Loucy (cell line): ENCODE data around the gene MMP28.

ENCODE experiments used
- EZH2phosphoT487 ChIP-seq: fragments of 200-600 bp; IDR thresholded peaks from 2 replicates; pipeline ENCODE4 v1.6.1; 2018; ENCODE audit warnings: antibody characterized with exemption, mild to moderate bottlenecking, moderate library complexity, borderline replicate concordance
- TF ChIP-seq, protein P1 (sequence below): fragments of 200-600 bp; sonication (generic); conservative IDR thresholded peaks from 2 replicates; pipeline ENCODE4 v1.5.1; 2014; ENCODE audit warnings: mild to moderate bottlenecking, antibody characterized with exemption, low read length

DNA sequence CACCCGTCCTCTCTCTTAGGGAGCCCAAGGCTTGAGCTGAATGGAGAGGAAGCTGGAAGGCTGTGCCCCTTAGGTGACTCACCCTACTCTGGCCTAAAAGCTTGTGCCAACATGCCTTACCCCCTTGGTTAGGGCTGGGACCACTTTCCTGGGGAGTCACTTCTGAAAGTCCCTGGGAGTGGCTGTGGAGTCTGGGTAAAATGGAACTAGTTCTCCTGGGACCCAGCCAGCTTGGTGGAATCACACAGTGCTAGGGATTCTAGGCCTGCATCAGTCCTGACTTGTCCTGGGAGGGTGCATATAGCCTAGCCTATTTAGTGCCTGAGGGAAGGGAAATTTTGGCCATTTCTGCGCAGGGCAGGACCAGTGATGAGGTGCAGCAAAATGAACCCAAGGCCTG lies 10.5 kb downstream of the MMP28 start:
- no peak for TF ChIP-seq EZH2phosphoT487
- TF ChIP-seq, protein P1, sequence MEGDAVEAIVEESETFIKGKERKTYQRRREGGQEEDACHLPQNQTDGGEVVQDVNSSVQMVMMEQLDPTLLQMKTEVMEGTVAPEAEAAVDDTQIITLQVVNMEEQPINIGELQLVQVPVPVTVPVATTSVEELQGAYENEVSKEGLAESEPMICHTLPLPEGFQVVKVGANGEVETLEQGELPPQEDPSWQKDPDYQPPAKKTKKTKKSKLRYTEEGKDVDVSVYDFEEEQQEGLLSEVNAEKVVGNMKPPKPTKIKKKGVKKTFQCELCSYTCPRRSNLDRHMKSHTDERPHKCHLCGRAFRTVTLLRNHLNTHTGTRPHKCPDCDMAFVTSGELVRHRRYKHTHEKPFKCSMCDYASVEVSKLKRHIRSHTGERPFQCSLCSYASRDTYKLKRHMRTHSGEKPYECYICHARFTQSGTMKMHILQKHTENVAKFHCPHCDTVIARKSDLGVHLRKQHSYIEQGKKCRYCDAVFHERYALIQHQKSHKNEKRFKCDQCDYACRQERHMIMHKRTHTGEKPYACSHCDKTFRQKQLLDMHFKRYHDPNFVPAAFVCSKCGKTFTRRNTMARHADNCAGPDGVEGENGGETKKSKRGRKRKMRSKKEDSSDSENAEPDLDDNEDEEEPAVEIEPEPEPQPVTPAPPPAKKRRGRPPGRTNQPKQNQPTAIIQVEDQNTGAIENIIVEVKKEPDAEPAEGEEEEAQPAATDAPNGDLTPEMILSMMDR: no peak
